ENCODE measurements around the gene ALG14. TPM values are rescaled to one million over a fixed set of nuclear protein-coding genes. Genes with fewer than 3 reads are reported as not detected.
A peak's percentile ranks its signal among the peaks of the same experiment; 100 is the strongest.

ALG14 gene
- total and polyA plus RNA-seq, 2 of the 4 experiments (the other 2 are of a cell fraction): 1.7 to 2.0 TPM

DNA sequence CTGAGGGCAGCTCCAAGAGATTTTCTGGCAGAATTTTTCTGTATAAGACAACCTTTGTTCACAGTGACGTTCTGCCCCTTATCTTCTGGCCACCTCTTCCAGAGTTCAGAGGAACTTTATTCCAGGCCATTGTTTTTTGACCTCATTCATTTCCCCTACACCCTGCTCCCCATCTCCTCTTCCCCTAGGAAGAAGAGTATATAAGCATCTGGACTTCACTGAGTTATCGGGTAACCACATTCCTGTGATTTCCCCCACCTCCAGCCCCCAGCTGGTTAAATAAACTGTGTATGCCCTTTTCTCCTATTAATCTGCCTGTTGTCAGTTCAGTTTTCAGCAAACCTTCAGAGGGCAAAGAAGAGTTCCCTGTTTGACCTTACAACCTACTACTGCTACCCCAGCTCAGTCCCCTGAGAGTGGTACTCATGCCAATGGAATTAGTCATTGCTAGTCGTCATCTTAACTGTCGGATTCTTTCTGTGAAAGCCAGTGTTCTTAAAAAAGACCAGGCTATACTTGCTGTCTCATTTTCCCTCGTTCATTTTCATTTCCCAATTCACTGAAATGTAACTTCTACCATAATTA lies 14.3 kb upstream of the ALG14 start:
- no peaks in the 10 kb centered on the region for H3K27me3 ChIP-seq (ENCODE audit: control insufficient read depth, insufficient read depth, low read length)
- H3K18ac ChIP-seq (ENCODE audit: low read depth, low read length): peak overlapping the region; percentile 31
- peaks cover 9% of the 10 kb centered on the region; the same call in 1 of the 2 replicates for H3K9me1 ChIP-seq (ENCODE audit: insufficient read depth, low read length)
- peak overlapping the region; percentile 87 for H2BK5ac ChIP-seq (ENCODE audit: low read depth, low read length, poor library complexity, severe bottlenecking)
- in situ Hi-C loops (cut with MboI; ENCODE audit: low sequenced_read_pairs): no loop called here
- no peaks in the 10 kb centered on the region for H3K79me1 ChIP-seq (ENCODE audit: low read depth in 1 of 2, low read length in 2 of 2)
- H2AK9ac ChIP-seq (replicated peaks; ENCODE audit: low read depth, low read length, poor library complexity): peak overlapping the region; percentile 81
- H4K5ac ChIP-seq (ENCODE audit: low read depth, low read length): peak overlapping the region; percentile 30; the same call in 1 of the 2 replicates
- ATAC-seq (ENCODE audit: low read depth) (peak; percentile 97), DNase-seq (peak; percentile 92)
- no peak overlapping the region for H3K4me3 ChIP-seq (ENCODE audit: insufficient read depth, low read depth, low read length)
- peak overlapping the region; percentile 48; the same call in 1 of the 2 replicates for H2AK5ac ChIP-seq (ENCODE audit: low read depth, low read length)
- H4K8ac ChIP-seq (ENCODE audit: low read depth in 2 of 2, low read length in 2 of 2): peak overlapping the region in 1 of 2 experiments; percentile 82; a peak in 2 of 4 replicates
- H3K23ac ChIP-seq (ENCODE audit: low read depth, low read length): peak overlapping the region; percentile 19; the same call in 1 of the 2 replicates
- H3K4ac ChIP-seq (ENCODE audit: low read depth, low read length): peak overlapping the region; percentile 26
- H3K9ac ChIP-seq (ENCODE audit: low read depth, low read length): peak overlapping the region; percentile 14; the same call in 1 of the 2 replicates
- peak overlapping the region; percentile 68; the same call in 1 of the 2 replicates for H3K27ac ChIP-seq (ENCODE audit: insufficient read depth, low read length)
- H4K91ac ChIP-seq (ENCODE audit: insufficient read depth, low read depth, low read length): no peak overlapping the region; the same call in 1 of the 2 replicates
- peak overlapping the region; percentile 79 for H2AFZ ChIP-seq (replicated peaks; ENCODE audit: low read length, poor library complexity)
- peak; percentile 66; the same call in 1 of the 2 replicates for TF ChIP-seq FOS (IDR thresholded peaks at IDR 0.05; ENCODE audit: low read depth, low read length)
- TF ChIP-seq, protein P1, sequence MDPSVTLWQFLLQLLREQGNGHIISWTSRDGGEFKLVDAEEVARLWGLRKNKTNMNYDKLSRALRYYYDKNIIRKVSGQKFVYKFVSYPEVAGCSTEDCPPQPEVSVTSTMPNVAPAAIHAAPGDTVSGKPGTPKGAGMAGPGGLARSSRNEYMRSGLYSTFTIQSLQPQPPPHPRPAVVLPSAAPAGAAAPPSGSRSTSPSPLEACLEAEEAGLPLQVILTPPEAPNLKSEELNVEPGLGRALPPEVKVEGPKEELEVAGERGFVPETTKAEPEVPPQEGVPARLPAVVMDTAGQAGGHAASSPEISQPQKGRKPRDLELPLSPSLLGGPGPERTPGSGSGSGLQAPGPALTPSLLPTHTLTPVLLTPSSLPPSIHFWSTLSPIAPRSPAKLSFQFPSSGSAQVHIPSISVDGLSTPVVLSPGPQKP (IDR thresholded peaks at IDR 0.05; ENCODE audit: borderline replicate concordance, low read depth, low read length): no peak
- POLR2A ChIA-PET (ENCODE audit: unreplicated experiment): no interaction called here
- H3K4me1 ChIP-seq (ENCODE audit: control insufficient read depth, insufficient read depth, low read length): peaks cover 8% of the 10 kb centered on the region
- WGBS, 2 experiments (ENCODE audit: extremely low coverage in 2 of 2, insufficient read length in 1 of 2): no CpG with 5 or more reads among the region's 5 CpGs
- dilution Hi-C loops (cut with HindIII; ENCODE audit: low sequenced_read_pairs, unreplicated experiment): no loop called here
- intact Hi-C loops (cut with micrococcal nuclease): no loop called here
- 0 out of 2 replicates have a peak overlapping the region, but pooled peaks have one; percentile 2 for H3K14ac ChIP-seq (replicated peaks; ENCODE audit: low read depth, low read length)
- H3K56ac ChIP-seq (ENCODE audit: extremely low read depth, insufficient read depth, low read length): peak overlapping the region; percentile 74
- peaks cover 2% of the 10 kb centered on the region; the same call in 1 of the 2 replicates for H3K9me3 ChIP-seq (ENCODE audit: control insufficient read depth, insufficient read depth, low read length)
- CTCF ChIA-PET: interaction anchor here (0.6 to 1.0 kb wide), 2 partner anchors 106 to 117 kb away, joined by 3 to 4 read pairs; no protein-coding TSS in a partner anchor
- H2BK20ac ChIP-seq (ENCODE audit: low read depth, low read length): peak overlapping the region; percentile 98
- no TSS peak for BruUV-seq (replicated peaks)
- H2BK15ac ChIP-seq (ENCODE audit: low read depth, low read length): peak overlapping the region; percentile 65; the same call in 2 of the 3 replicates
- no peaks in the 10 kb centered on the region for H3K36me3 ChIP-seq (ENCODE audit: control insufficient read depth, insufficient read depth, low read length)
- H3K4me2 ChIP-seq (ENCODE audit: low read depth, low read length): peak overlapping the region; percentile 59
- peak overlapping the region; percentile 64 for H2BK120ac ChIP-seq (ENCODE audit: low read depth, low read length)
- H4K20me1 ChIP-seq (ENCODE audit: insufficient read depth, low read length): no peaks in the 10 kb centered on the region
